Stimulated activated CD4-positive, alpha-beta T cell treated with anti-CD3 and anti-CD28 coated beads, Interleukin-4, amount 100 ng/mL, for 4 hours (primary cell): ENCODE measurements around the gene IGF2BP2.

Experiments used
- DNase-seq, 2 experiments: peaks; one replicate each; pipeline ENCODE4 v3.0.0-alpha.2; 2020

IGF2BP2 gene

DNA sequence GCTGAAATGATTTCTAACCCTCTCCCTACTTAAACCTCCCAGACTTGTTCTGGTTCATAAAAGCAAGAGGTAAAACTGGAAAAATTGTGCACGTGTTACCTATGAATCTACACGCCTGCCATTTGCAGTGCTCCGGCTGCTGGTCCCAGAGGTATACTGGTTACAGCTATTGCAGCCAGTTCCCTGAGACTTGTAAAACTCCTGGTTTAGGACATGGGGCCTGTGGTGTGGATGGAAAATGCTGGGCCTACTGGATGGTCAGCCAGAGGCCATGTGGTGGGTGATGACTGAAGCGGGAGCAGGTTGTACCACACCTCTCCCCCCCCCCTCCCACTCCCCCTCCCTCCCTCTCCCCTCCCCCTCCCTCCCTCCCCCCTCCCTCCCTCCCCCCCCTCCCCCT lies 193.7 kb downstream of the IGF2BP2 start:
- no peak for DNase-seq

DNA sequence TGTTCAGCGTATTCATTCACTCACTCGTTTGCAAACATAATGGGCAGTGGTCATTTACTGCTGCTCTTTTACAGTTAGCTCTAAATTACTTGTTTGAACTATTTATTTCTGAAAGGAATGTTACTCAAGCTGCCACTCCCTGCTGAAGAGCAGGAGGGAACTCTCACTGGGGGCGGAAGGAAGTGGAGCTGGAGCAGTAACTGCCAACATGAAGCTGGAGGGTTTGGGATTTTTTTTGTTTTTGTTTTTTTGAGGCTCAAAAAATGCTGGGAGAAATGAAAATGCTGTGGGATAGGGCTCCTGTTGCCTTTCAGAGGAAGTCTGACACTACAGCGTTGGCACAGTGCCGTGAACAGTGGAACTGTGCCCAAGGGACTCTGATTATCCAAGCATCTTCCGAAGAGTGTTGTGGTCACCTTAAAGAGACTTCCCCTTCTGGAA lies 194.6 kb downstream of the IGF2BP2 start:
- DNase-seq: no peak

DNA sequence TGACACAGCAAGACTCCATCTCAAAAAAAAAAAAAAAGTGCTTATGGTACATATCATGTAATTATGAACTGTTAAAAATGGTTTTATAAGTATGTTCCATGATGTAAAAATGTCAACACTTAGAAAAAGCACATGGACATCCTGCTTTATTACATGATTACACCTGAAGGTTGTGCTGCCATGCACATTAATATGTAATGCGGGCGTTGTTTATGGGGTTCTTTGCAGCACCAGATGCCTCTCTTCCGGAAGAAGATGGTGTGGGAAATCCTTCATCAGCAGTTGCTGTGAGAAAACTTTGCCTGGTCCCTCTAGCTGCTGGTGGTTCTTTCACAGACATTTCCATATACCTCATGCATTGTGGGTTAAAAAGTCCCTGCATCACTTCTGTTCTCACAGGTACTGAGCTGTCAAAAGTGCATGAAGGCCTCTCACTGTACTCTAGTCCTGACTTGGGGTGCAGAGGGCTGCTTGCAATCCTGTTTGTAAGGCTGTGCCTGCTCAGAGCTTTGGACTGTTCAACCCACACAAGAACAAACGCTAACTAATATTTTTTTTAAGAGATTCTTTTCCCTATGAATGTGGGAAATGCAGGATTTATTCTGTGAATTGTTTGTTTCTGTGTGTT lies 195.2 kb downstream of the IGF2BP2 start:
- no peak for DNase-seq

DNA sequence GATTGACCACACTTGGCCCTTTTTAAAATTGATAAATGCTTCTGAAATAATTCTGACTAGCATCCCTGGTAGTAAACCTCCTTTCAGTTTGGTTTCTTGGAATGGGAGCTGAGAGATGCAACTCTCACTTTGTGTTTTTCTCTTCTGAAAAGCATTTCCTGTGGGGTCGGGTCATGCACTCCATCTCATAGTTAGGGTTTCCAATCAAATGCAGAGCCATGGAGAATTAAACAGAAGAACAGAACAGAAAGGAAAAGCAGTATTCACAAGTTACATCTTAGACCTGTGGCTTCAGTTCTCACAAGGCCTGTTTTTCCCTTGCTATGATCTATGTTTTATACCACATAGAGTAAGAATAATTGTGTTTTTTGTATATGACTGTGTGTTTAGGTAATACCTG lies 199.1 kb downstream of the IGF2BP2 start:
- no peak for DNase-seq

DNA sequence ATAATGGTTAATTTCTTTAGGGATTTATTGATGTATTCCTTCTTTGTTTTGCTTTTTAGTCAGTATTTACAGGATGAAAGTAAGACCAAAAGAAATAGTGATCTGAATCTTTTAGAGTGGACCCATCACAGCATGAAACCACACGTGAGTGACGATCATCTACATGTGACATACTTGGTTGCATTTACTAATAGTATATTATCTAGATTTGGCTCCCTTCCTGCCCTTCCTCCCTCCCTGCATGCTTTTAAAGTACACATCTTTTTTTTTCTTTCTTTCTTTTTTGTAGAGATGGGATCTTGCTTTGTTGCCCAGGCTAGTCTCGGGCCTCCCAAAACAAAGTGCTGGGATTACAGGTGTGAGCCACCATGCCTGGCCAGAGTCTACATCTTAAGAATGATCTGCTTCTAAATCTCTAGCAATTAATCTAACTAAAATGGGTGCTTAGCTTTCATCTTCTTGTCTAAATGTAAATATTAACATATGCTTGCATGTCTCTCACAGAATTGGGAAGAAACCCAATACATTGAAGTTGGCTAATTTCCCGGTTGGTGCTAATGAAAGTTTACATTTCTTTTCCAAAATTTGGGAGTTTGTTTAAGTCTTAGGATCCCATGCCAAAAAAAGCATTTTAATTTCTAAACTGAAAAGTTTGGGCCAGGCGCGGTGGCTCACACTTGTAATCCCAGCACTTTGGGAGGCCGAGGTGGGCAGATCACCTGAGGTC lies 200.7 kb downstream of the IGF2BP2 start:
- no peak for DNase-seq

DNA sequence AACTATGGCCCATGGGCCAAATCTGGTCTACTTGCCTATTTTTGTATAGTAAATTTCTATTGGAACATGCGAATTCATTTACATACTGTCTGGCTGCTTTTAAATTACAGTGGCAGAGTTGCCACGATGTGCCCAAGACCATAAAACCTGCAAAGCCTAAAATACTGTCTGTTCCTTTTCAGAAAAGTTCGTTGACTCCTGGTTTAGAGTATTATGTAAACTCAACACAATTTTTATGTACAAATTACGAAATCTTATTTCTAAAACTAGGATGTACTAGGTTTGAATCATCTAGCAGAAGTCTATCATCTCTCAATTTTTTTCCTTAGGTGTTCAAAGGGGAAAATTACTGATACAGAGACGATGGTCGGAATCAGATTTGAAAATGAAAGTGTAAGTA lies 211.8 kb downstream of the IGF2BP2 start:
- no peak for DNase-seq

DNA sequence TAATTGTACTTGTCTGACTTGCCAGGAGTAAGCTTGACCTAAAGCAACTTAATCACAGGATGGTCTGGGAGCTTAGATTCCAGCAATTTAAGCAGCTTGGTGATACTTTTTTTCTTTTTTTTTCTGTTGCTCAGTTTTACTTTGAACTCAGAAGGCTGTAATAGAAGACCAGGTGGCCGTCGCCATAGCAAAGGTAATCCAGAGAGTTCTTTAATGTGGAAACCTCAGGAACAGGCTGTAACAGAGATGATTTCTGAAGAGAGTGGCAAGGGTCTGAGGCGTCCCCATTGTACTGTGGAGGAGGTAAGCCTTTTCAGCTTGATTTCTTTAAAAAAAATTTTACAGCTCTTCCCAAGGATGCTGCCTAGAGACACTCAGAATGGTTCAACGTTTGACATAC lies 218.6 kb downstream of the IGF2BP2 start:
- no peak for DNase-seq

DNA sequence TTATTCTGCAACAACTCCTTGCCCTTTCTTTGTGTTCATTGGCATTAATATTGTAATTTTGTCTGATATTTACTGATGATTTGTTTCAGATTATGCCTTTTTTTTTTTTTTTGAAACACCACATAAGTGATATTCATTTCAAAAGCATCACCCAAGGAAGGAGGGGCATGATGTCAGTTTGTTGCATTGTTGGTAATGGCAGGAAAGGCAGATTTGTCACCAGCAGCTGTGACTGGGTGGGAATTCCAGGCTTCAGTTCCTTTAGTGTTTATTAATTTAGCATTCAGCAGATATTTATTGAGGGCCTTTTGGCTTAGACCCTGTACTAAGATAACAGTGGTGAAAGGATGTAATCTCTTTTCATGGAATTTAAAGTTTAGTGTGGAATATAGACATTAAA lies 219.3 kb downstream of the IGF2BP2 start:
- no peak for DNase-seq

DNA sequence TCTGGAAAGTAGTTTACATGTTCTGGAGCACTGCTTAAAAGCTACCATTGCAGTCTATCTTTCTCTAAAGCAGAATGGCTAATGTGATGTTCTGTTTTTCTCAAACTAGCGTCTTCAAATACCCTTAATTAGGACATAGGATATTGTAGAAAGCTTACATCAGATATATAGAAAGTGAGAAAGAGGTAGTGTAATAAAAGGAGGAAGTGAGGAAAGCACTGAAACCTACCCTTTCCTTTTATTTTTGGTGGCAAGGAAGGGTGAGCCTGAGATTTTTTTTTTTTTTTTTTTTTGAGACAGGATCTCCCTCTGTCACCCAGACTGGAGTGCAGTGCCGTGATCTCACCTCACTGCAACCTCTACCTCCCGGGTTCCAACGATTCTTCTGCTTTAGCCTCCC lies 229.3 kb downstream of the IGF2BP2 start:
- DNase-seq: no peak

DNA sequence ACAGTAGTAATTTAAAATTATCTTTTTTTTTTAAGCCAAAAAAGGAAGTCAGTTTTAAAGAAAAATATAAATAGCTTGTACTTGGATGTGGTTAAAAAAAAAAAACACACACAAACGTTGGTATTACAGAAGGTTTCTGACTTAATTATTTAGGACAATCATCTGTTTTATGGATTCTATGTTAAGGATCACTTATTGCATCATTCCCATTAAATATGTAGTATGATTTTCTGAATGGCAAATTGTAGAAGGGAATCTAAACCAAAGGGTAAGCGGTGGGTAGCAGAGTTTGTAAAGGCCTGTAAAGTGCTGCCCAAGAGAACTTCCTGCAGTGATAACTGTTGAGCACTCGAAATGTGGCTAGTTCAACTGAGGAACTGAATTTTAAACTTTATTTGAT lies 230.8 kb downstream of the IGF2BP2 start:
- DNase-seq: no peak
